ENCODE results near the gene KCNJ15. TPM values are rescaled to one million over a fixed set of nuclear protein-coding genes. Genes with fewer than 3 reads are reported as not detected.

The KCNJ15 gene
- total and polyA plus RNA-seq, 2 donors (not counting 1 experiment from before 2014, with no cell fraction given), result 0.44 to 0.83 TPM

DNA sequence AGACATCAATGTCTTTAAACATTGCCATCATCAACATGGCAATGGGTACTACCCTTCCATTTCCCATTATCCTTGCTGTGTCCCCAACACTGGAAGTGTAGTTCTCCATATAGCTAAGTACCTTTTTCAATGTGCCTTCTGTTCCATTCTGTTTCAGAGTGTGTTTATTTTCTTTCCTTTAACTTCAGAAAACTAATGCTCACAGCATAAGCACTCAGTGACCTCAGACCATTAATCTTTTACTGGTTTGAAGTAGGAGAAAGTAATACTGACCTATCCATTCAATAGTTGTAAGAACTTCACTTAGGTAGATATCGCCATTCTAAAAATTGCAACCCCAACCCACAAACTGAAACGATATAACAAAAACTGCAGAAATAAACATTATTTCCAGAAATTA is 37.8 kb downstream of the KCNJ15 start:
- no peak for TF ChIP-seq EZH2 (IDR thresholded peaks at IDR 0.05; ENCODE audit: low read length, missing control alignments)
- TF ChIP-seq, protein P1, sequence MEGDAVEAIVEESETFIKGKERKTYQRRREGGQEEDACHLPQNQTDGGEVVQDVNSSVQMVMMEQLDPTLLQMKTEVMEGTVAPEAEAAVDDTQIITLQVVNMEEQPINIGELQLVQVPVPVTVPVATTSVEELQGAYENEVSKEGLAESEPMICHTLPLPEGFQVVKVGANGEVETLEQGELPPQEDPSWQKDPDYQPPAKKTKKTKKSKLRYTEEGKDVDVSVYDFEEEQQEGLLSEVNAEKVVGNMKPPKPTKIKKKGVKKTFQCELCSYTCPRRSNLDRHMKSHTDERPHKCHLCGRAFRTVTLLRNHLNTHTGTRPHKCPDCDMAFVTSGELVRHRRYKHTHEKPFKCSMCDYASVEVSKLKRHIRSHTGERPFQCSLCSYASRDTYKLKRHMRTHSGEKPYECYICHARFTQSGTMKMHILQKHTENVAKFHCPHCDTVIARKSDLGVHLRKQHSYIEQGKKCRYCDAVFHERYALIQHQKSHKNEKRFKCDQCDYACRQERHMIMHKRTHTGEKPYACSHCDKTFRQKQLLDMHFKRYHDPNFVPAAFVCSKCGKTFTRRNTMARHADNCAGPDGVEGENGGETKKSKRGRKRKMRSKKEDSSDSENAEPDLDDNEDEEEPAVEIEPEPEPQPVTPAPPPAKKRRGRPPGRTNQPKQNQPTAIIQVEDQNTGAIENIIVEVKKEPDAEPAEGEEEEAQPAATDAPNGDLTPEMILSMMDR (conservative IDR thresholded peaks at IDR 0.05 in 1 of 2, IDR thresholded peaks at IDR 0.05 in 1 of 2; ENCODE audit: low read depth in 1 of 2, low read length in 2 of 2), result no peak
- H3K4me1 ChIP-seq (ENCODE audit: control insufficient read depth, extremely low read depth, insufficient read depth, low read length), result peaks cover 26% of the 10 kb centered on the region
- DNase-seq (ENCODE audit: low read depth in 2 of 2), result peak in 1 of 2 donors; percentile 41

DNA sequence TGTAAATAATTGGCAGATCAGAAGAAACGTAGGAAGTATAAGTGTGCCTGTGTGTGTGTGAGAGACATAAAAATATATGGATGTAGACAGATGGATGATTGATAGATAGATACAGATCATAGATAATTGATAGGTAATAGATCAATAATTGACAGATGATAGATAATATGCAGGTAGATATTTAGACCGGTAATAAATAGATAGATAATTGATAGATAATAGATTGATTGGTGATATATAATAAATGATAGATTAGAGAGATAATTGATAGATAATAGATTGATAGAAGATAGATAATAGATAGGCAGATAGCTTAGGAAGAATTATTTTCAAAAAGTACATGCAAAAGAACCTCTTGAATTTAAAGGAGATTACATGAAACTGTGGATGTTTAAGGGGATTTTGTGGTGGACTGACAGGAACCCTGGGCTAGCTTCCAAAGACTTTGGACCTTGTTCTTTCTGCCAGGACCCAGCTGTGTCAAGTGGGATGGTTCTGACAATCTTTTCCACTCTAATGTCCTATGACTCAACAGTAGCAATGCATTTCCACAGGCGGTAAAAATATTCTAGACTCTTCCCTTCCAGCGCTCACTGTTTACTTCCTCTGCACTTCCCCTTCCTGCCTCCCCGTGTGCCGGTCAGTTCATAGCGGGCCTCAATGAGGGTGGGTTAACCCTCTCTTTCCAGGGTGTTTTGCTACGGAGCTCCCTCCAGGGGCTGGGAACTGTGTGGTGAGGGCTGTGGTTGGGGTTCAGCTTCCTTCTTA is 39.4 kb downstream of the KCNJ15 start:
- Histone ChIP-seq H3K4me2 (ENCODE audit: extremely low read depth, insufficient read depth, low read length) (peak overlapping the region; percentile 65), H3K9me3 (ENCODE audit: control insufficient read depth, insufficient read depth, low read depth, low read length) (no peaks in the 10 kb centered on the region), H3K79me2 (ENCODE audit: control insufficient read depth, insufficient read depth, low read length) (no peaks in the 10 kb centered on the region), H3K36me3 (ENCODE audit: control insufficient read depth, insufficient read depth, low read length) (no peaks in the 10 kb centered on the region), H3K27ac (ENCODE audit: insufficient read depth, low read length) (peak overlapping the region; percentile 52), H3K9ac (ENCODE audit: insufficient read depth, low read length) (no peak overlapping the region), H3K27me3 (ENCODE audit: control insufficient read depth, insufficient read depth, low read length) (no peaks in the 10 kb centered on the region), H3K4me3 (replicated peaks in 1 of 4; ENCODE audit: control extremely low read depth in 1 of 4, insufficient read depth in 1 of 4, low read depth in 3 of 4, low read length in 4 of 4) (no peak overlapping the region), H3K4me1 (ENCODE audit: control insufficient read depth, extremely low read depth, insufficient read depth, low read length) (peaks cover 23% of the 10 kb centered on the region), H4K20me1 (ENCODE audit: control insufficient read depth, extremely low read depth, insufficient read depth, low read length) (no peaks in the 10 kb centered on the region), H2AFZ (ENCODE audit: low read length) (peak overlapping the region; percentile 36)
- peak; percentile 36 to 45 for DNase-seq (ENCODE audit: low read depth in 2 of 2)
- TF ChIP-seq EZH2 (IDR thresholded peaks at IDR 0.05; ENCODE audit: low read length, missing control alignments), result no peak
- TF ChIP-seq, protein P1 (conservative IDR thresholded peaks at IDR 0.05 in 1 of 2, IDR thresholded peaks at IDR 0.05 in 1 of 2; ENCODE audit: low read depth in 1 of 2, low read length in 2 of 2), result no peak

More for the DNA sequence above, 37.8 kb downstream of the KCNJ15 start:
- Histone ChIP-seq H3K36me3 (ENCODE audit: control insufficient read depth, insufficient read depth, low read length) (no peaks in the 10 kb centered on the region), H4K20me1 (ENCODE audit: control insufficient read depth, extremely low read depth, insufficient read depth, low read length) (no peaks in the 10 kb centered on the region), H3K4me2 (ENCODE audit: extremely low read depth, insufficient read depth, low read length) (no peak overlapping the region), H3K4me3 (replicated peaks in 1 of 4; ENCODE audit: control extremely low read depth in 1 of 4, insufficient read depth in 1 of 4, low read depth in 3 of 4, low read length in 4 of 4) (no peak overlapping the region), H3K9ac (ENCODE audit: insufficient read depth, low read length) (no peak overlapping the region), H2AFZ (ENCODE audit: low read length) (no peak overlapping the region), H3K27me3 (ENCODE audit: control insufficient read depth, insufficient read depth, low read length) (no peaks in the 10 kb centered on the region), H3K9me3 (ENCODE audit: control insufficient read depth, insufficient read depth, low read depth, low read length) (no peaks in the 10 kb centered on the region), H3K27ac (ENCODE audit: insufficient read depth, low read length) (no peak overlapping the region), H3K79me2 (ENCODE audit: control insufficient read depth, insufficient read depth, low read length) (no peaks in the 10 kb centered on the region)

DNA sequence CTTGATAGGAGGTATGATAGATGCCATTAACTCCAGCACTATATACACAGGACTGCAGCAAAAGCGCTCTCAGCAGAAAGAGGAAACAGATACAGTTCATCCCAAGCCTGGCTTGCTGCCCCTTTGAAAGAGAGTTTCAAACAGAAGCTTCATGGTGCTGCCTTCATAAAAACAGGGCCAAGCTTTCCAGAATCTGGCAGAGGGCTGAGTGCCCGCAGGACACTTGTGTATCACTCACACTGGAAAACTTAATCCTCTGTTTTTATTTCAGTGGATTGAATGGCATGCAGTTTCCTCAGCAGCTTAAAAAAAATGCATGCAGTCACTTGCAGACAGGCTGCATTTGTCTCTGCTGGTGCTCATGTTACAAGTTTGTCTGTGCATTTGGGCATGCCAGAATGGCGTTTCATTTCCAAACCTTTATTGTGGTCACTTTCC is 40.4 kb downstream of the KCNJ15 start:
- H3K9me3 ChIP-seq (ENCODE audit: control insufficient read depth, insufficient read depth, low read depth, low read length), result no peaks in the 10 kb centered on the region
- H3K4me3 ChIP-seq (replicated peaks in 1 of 4; ENCODE audit: control extremely low read depth in 1 of 4, insufficient read depth in 1 of 4, low read depth in 3 of 4, low read length in 4 of 4), result no peak overlapping the region
- no peaks in the 10 kb centered on the region for H3K27me3 ChIP-seq (ENCODE audit: control insufficient read depth, insufficient read depth, low read length)
- H3K4me1 ChIP-seq (ENCODE audit: control insufficient read depth, extremely low read depth, insufficient read depth, low read length), result peaks cover 23% of the 10 kb centered on the region
- peak overlapping the region; percentile 65 for H3K4me2 ChIP-seq (ENCODE audit: extremely low read depth, insufficient read depth, low read length)
- peak overlapping the region; percentile 52 for H3K27ac ChIP-seq (ENCODE audit: insufficient read depth, low read length)
- DNase-seq (ENCODE audit: low read depth in 2 of 2), result peak; percentile 58 to 89
- no peaks in the 10 kb centered on the region for H3K36me3 ChIP-seq (ENCODE audit: control insufficient read depth, insufficient read depth, low read length)
- no peak overlapping the region for H2AFZ ChIP-seq (ENCODE audit: low read length)
- H3K9ac ChIP-seq (ENCODE audit: insufficient read depth, low read length), result peak overlapping the region; percentile 13
- H3K79me2 ChIP-seq (ENCODE audit: control insufficient read depth, insufficient read depth, low read length), result no peaks in the 10 kb centered on the region
- no peaks in the 10 kb centered on the region for H4K20me1 ChIP-seq (ENCODE audit: control insufficient read depth, extremely low read depth, insufficient read depth, low read length)
- no peak for TF ChIP-seq EZH2 (IDR thresholded peaks at IDR 0.05; ENCODE audit: low read length, missing control alignments)
- TF ChIP-seq, protein P1 (conservative IDR thresholded peaks at IDR 0.05 in 1 of 2, IDR thresholded peaks at IDR 0.05 in 1 of 2; ENCODE audit: low read depth in 1 of 2, low read length in 2 of 2), result no peak
